RWPE1 (cell line): Measurements from ENCODE around the gene FKBP11.
"Not testable (repeated sequence)": the region's sequence is repeated elsewhere in the genome, so short reads cannot be mapped to it uniquely, and the experiment has no call there.

Source experiments
- CTCF ChIA-PET: fragments of 350-600 bp; sonication (Branson Sonifier 250); formaldehyde crosslinking; extraction: SDS; loops from one replicate; lab custom pipeline; 2021; lab: Yijun Ruan, JAX
- POLR2A ChIA-PET: fragments of 400-600 bp; formaldehyde crosslinking; extraction: SDS; loops from one replicate; lab custom pipeline; 2020; ENCODE audit warnings: antibody characterized with exemption; ENCODE audit not compliant: low non-redundant PET; lab: Yijun Ruan, JAX
- DNase-seq: peaks from one replicate; pipeline ENCODE4 v3.0.0; 2012; ENCODE audit warnings: low spot score
- H3K27ac ChIP-seq: fragments of 450-650 bp; 2 replicates; pipeline ENCODE4 v1.5.1; 2017
- CTCF ChIP-seq: fragments of 450-650 bp; conservative IDR thresholded peaks from 2 replicates; pipeline ENCODE4 v1.5.1; 2017; ENCODE audit warnings: low read depth, mild to moderate bottlenecking

Gene FKBP11

DNA sequence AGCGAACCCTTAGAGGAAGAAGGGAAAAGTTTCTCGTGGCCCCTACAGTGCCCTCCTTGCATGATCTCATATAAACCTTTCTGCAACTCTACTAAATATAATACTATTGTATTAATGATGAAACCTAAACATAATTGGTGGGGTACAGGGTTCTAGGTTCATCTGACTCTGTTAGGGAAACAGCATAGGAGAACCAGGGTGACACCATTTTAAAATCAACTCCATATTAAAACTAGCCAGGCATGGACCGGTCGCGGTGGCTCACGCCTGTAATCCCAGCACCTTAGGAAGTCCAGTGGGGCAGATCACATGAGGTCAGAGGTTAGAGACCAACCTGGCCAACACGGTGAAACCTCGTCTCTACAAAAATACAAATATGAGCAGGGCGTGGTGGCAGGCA, 44.6 kb downstream of the FKBP11 start:
- no peak overlapping the region for H3K27ac ChIP-seq
- no peak for DNase-seq
- no peak for TF ChIP-seq CTCF
- ChIA-PET POLR2A (no interaction called here), CTCF (interaction anchor here (0.6 kb wide), 1 partner anchor 8 kb away, joined by 4 read pairs; no protein-coding TSS in a partner anchor)

- ChIA-PET POLR2A (no interaction called here), CTCF (no interaction called here)
- no peak for DNase-seq
- no peak overlapping the region for H3K27ac ChIP-seq
- no peak for TF ChIP-seq CTCF
These were observed 46.7 kb downstream of the FKBP11 start for GRCh38 chr12:48878548-48878947.

- ChIA-PET POLR2A (interaction anchor here (0.6 kb wide), 1 partner anchor 793 kb away, joined by 9 read pairs; no protein-coding TSS in a partner anchor), CTCF (interaction anchor here (0.6 kb wide), 1 partner anchor 112 kb away, joined by 3 read pairs; no protein-coding TSS in a partner anchor)
- TF ChIP-seq CTCF, result no peak
- H3K27ac ChIP-seq, result no peak overlapping the region
- no peak for DNase-seq
These were observed 49.3 kb downstream of the FKBP11 start for GRCh38 chr12:48875944-48876515.

DNA sequence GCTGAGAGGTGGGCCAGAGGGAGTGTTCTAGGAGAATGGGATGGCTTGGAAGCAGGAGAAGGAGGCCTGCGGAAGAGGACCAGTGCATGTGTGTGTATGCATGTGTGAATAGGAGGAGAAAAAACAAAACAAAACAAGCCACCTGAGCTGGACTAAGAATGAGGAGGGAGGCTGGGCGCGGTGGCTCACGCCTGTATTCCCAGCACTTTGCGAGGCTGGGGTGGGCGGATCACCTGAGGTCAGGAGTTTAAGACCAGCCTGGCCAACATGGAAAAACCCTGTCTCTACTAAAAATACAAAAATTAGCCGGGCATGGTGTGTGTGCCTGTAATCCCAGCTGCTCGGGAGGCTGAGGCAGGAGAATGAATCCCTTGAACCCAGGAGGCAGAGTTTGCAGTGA, 51.8 kb downstream of the FKBP11 start:
- CTCF ChIA-PET, result interaction anchor here (0.7 to 1.3 kb wide), 2 partner anchors 17 to 856 kb away, joined by 4 to 5 read pairs; no protein-coding TSS in a partner anchor
- H3K27ac ChIP-seq, DNase-seq, POLR2A ChIA-PET: not testable (repeated sequence)

GRCh38 chr12:48873096-48873495, 52.2 kb downstream of the FKBP11 start:
- no peak for TF ChIP-seq CTCF
- DNase-seq, result no peak
- CTCF ChIA-PET, result interaction anchor here (0.6 to 1.3 kb wide), 4 partner anchors 18 to 857 kb away, joined by 4 to 5 read pairs (median 4); no protein-coding TSS in a partner anchor
- POLR2A ChIA-PET, result no interaction called here
- no peak overlapping the region for H3K27ac ChIP-seq
